Umbilical cord (tissue), 2 donors: ENCODE measurements around the gene OR52M1. TPM values are rescaled to one million over a fixed set of nuclear protein-coding genes. Genes with fewer than 3 reads are reported as not detected.

ENCODE experiments used
- DNase-seq: peaks from one replicate; pipeline ENCODE4 v3.0.0-alpha.2; 2015; ENCODE audit warnings: low spot score
- total RNA-seq: library from RNA; depleted of rRNA; stranded (reverse); fragments of >200 nt; gene quantifications from one replicate; pipeline ENCODE4 v1.2.3, GENCODE V29; 2014; ENCODE audit warnings: low replicate concordance; ENCODE audit not compliant: insufficient read depth

Gene OR52M1
- total RNA-seq, 1 donor from 2014 or later = 1.9 TPM

GRCh38 chr11:4565371-4565770, 20.4 kb downstream of the OR52M1 start:
- no peak for DNase-seq

GRCh38 chr11:4569075-4569474, 24.1 kb downstream of the OR52M1 start:
- DNase-seq = no peak

GRCh38 chr11:4576880-4577279, 31.9 kb downstream of the OR52M1 start:
- DNase-seq = no peak

GRCh38 chr11:4577761-4578160, 32.8 kb downstream of the OR52M1 start:
- no peak for DNase-seq

DNA sequence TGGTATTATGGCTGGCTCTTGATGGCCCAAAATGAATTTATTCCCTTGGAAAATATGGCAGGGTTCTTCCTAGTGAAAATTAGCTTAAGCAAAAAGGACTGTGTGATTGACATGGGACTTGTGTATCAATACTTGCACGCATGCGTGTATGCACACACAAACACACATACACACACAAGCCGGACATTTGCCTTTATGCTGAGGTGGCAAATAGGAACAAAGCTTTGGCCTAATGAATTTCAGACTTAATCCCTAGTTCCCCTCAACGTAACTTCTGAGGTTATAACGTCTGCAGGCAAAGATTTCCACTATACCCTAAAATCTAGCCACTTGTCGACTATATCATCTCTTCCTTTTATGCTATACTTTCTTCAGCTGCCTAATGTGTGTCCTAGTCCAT, 33.6 kb downstream of the OR52M1 start:
- DNase-seq = no peak

DNA sequence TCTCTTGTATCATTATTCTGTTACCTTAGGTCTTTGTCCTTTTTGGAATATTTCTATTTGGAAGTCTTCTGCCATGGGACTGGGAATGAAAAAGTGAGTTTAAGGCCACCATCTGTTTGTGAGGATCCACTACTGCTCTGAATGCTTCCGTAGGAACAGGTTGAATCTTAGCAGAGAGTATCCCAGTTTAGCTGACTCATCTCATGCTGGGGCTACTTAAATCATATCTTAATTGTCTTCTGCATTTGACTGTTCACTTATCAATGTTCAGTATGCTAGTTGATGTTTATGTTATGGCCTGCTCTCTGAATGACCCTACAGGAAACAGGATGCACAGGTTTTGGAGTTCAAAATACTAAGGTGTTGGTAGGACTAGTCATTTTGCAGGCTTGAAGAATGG, 35.1 kb downstream of the OR52M1 start:
- no peak for DNase-seq

DNA sequence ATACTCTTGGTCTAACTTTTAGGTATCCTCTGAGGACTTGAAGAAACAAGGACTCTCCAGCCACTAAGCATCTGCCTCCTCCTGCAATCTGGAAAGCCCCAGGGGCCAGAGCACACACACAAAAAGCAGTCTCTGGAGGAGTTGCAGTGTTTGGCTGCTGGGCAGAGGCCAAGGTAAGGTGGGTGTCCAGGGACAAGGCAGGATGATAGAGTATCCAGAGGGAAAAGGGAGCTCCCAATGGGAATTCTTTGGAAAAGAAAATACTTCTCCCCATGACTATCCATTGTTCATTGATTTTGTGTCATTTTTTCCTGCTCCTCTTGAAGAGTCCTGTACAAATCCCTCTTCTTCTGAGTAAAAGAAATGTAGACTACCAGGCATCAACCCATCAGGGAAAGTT, 36.5 kb downstream of the OR52M1 start, which contains the start of gene OR52I2:
TSS of gene OR52I2 (plus strand) at position 301 of the 400 bp plus-strand sequence.
- DNase-seq = no peak

DNA sequence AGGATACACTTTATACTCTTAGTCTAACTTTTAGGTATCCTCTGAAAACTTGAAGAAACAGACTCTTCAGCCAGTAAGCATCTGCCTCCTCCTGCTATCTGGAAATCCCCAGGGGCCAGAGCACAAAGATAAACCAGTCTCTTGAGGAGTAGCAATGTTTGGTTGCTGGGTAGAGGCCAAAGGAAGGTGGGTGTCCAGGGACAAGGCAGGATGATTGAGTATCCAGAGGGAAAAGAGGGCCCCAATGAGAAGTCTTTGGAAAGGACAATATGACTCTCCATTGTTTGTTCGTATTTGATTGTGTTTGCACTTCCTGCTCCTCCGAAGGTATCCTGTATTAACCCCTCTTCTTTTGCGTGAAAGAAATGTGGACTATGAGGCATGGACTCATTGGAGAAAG, 44.0 kb downstream of the OR52M1 start:
- no peak for DNase-seq

DNA sequence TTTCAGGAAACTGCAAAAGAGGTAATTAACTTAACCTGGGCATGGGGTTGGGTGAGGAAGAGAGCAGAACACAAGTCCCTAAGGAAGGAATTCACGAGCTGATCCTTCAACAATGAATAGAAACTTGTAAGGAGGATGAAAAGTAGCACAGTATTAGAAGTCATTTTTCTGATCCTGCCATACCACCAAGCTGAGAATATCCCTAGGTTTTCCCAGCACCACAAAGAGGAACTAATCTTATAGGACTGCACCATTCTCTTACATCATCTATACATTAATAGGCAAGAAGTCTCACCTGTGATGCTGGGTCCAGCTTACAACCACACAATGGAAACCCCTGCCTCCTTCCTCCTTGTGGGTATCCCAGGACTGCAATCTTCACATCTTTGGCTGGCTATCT, 48.7 kb downstream of the OR52M1 start, which contains the start of gene OR52I1:
TSS of gene OR52I1 (plus strand) at position 301 of the 400 bp plus-strand sequence. CDS start at position 301, 0 bp downstream.
- DNase-seq = no peak

Other genes with a start within 250 kb of the OR52M1 start
- 0.72 TPM for gene OR52B4, start 176.8 kb upstream of the OR52M1 start, total RNA-seq
- 30.8 TPM for gene TRIM21, start 151.5 kb upstream of the OR52M1 start, total RNA-seq
- gene OR52K2, start 95.9 kb upstream of the OR52M1 start, total RNA-seq = not detected
- gene OR52K1, start 62.5 kb upstream of the OR52M1 start, total RNA-seq = 0.96 TPM
- gene OR52I2, start 36.6 kb downstream of the OR52M1 start, total RNA-seq = 4.8 TPM
- 5.5 TPM for gene OR52I1, start 48.8 kb downstream of the OR52M1 start, total RNA-seq
- gene TRIM68, start 63.0 kb downstream of the OR52M1 start, total RNA-seq = 12.5 TPM
- 3.1 TPM for gene OR51D1, start 92.3 kb downstream of the OR52M1 start, total RNA-seq
- 2.4 TPM for gene OR51E1, start 98.8 kb downstream of the OR52M1 start, total RNA-seq
- gene OR51E2, start 152.7 kb downstream of the OR52M1 start, total RNA-seq = 6.0 TPM
- gene MMP26, start 159.6 kb downstream of the OR52M1 start, total RNA-seq = not detected
- not detected for gene OR51F1, start 224.7 kb downstream of the OR52M1 start, total RNA-seq